Measurements from ENCODE around the gene ATP8A1. TPM values are rescaled to one million over a fixed set of nuclear protein-coding genes. Genes with fewer than 3 reads are reported as not detected.

ATP8A1 gene
- total RNA-seq, 2 donors from 2014 or later: 37.4 to 70.9 TPM

DNA sequence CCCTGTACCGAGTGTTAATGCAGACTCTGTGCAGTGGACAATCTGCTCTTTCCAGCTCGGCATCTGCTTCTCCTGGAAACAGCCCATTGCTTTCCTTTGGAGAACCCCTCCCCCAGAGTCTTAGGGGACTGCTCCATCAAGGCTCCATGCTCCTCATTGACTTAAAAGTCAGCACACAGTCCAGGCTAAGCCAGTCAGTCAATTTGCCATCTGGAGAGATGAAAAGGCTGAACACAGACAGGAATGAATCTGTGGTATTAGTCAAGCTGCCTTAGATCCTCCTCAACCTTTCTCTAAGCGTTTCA lies 20.3 kb downstream of the ATP8A1 start:
- intact Hi-C loops (cut with DNase I): no loop called here
- no peak for TF ChIP-seq POLR2A (IDR thresholded peaks at IDR 0.05)
- TF ChIP-seq, protein P1, sequence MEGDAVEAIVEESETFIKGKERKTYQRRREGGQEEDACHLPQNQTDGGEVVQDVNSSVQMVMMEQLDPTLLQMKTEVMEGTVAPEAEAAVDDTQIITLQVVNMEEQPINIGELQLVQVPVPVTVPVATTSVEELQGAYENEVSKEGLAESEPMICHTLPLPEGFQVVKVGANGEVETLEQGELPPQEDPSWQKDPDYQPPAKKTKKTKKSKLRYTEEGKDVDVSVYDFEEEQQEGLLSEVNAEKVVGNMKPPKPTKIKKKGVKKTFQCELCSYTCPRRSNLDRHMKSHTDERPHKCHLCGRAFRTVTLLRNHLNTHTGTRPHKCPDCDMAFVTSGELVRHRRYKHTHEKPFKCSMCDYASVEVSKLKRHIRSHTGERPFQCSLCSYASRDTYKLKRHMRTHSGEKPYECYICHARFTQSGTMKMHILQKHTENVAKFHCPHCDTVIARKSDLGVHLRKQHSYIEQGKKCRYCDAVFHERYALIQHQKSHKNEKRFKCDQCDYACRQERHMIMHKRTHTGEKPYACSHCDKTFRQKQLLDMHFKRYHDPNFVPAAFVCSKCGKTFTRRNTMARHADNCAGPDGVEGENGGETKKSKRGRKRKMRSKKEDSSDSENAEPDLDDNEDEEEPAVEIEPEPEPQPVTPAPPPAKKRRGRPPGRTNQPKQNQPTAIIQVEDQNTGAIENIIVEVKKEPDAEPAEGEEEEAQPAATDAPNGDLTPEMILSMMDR (IDR thresholded peaks at IDR 0.05): no peak
- H3K9me3 ChIP-seq: no peaks in the 10 kb centered on the region
- H3K27me3 ChIP-seq: no peaks in the 10 kb centered on the region
- ATAC-seq: no peak
- no peaks in the 10 kb centered on the region for H3K36me3 ChIP-seq (replicated peaks in 1 of 2; ENCODE audit: insufficient read depth in 1 of 2, low read depth in 2 of 2)
- no peak overlapping the region for H3K27ac ChIP-seq
- no peak for DNase-seq
- H3K4me1 ChIP-seq: peaks cover under 1% of the 10 kb centered on the region
- no peak overlapping the region for H3K4me3 ChIP-seq
- WGBS, 2 donors: 87 to 88% methylated on average over 3 of the region's 3 CpGs

DNA sequence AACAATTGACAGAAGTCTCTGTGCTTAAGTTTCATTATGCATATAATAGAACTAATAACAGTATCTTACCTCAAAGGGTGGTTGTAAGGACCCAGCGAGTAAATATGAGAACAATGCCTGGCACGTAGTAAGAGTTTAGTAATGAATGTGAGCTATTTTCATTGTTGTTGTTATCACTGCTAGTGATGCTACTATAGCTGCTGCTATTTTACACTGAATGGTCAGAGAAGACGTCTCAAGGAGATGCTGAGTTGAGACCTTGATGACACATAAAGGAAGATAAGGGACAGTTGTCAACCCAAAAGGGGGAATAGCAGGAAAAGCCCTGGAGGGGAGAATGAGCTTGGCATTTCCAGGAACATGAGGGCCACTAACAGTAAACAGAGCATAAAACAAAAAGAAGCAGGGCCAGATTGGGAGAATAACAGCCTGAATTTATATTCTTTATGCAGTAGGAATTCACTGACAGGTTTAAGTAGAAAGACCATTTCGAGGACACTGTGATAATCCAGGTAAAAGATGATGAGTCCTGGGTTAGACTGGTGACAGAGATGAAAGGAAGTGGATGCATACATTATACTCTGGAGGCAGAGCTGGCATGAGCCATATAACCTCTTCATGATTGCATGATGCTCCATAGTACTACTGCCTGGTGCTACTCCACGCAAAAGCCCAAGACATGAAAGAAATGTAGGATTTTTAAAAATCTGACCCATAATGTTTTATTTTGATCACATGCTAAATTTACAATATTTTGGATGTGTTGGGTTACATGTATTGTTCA lies 23.1 kb downstream of the ATP8A1 start:
- ATAC-seq (no peak), DNase-seq (no peak)
- Histone ChIP-seq H3K9me3 (no peaks in the 10 kb centered on the region), H3K36me3 (replicated peaks in 1 of 2; ENCODE audit: insufficient read depth in 1 of 2, low read depth in 2 of 2) (no peaks in the 10 kb centered on the region), H3K27me3 (no peaks in the 10 kb centered on the region), H3K27ac (no peak overlapping the region), H3K4me3 (no peak overlapping the region), H3K4me1 (peaks cover 1% of the 10 kb centered on the region)
- intact Hi-C loops (cut with DNase I): no loop called here
- TF ChIP-seq, protein P1 (IDR thresholded peaks at IDR 0.05): no peak
- no peak for TF ChIP-seq POLR2A (IDR thresholded peaks at IDR 0.05)
- WGBS, 2 donors: 76 to 81% methylated on average over 5 of the region's 5 CpGs

- WGBS, 2 donors: 65 to 77% methylated on average over 3 of the region's 3 CpGs
- TF ChIP-seq, protein P1 (IDR thresholded peaks at IDR 0.05): no peak
- no peak for TF ChIP-seq POLR2A (IDR thresholded peaks at IDR 0.05)
Observed at GRCh38 chr4:42632653-42633382, 24.1 kb downstream of the ATP8A1 start.

DNA sequence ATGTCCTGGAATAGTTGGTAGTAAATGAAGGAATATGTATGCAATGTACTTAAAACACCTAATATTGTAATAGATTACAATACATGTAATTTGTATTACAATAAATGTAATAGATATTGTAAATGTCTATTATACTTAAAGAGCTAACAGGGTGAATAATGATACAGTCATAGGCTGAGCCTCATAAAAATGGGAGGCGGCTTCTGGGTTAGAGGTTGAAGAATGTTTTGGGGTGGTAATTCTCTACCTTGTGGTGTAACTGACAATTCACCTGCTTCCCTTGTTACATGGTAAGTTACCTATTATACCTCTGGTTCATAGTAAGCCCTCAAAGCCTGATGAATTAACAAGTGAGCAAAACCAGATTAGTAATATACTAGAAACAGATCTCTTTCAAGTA lies 26.0 kb downstream of the ATP8A1 start:
- H3K4me1 ChIP-seq: peaks cover 13% of the 10 kb centered on the region
- no peaks in the 10 kb centered on the region for H3K9me3 ChIP-seq
- H3K27me3 ChIP-seq: no peaks in the 10 kb centered on the region
- no peak overlapping the region for H3K4me3 ChIP-seq
- no peak overlapping the region for H3K27ac ChIP-seq
- ATAC-seq (no peak), DNase-seq (no peak)
- intact Hi-C loops (cut with DNase I): no loop called here
- TF ChIP-seq, protein P1 (IDR thresholded peaks at IDR 0.05): no peak
- TF ChIP-seq POLR2A (IDR thresholded peaks at IDR 0.05): no peak
- 98% methylated on average over 1 of the region's 1 CpG for WGBS, 2 donors
- H3K36me3 ChIP-seq (replicated peaks in 1 of 2; ENCODE audit: insufficient read depth in 1 of 2, low read depth in 2 of 2): no peaks in the 10 kb centered on the region

More at GRCh38 chr4:42632653-42633382, 24.1 kb downstream of the ATP8A1 start:
- ATAC-seq: no peak
- Histone ChIP-seq H3K9me3 (no peaks in the 10 kb centered on the region), H3K4me3 (no peak overlapping the region), H3K36me3 (replicated peaks in 1 of 2; ENCODE audit: insufficient read depth in 1 of 2, low read depth in 2 of 2) (no peaks in the 10 kb centered on the region), H3K4me1 (peaks cover 10% of the 10 kb centered on the region), H3K27me3 (no peaks in the 10 kb centered on the region), H3K27ac (no peak overlapping the region)
- intact Hi-C loops (cut with DNase I): no loop called here
- DNase-seq: no peak

Measured in body of pancreas (tissue), 4 donors.